OCI-LY7 (cell line): ENCODE measurements around the gene DLGAP1. TPM values are rescaled to one million over a fixed set of nuclear protein-coding genes. Genes with fewer than 3 reads are reported as not detected.

ENCODE experiments used
- BruUV-seq: library from RNA; stranded (reverse); fragments of 400-500 nt; replicated peaks from 2 replicates; lab custom pipeline; 2021; lab: Mats Ljungman, UMichigan
- CTCF ChIA-PET: fragments of 300-600 bp; sonication (Branson Sonifier 250); formaldehyde crosslinking; loops from one replicate; lab custom pipeline; 2022; ENCODE audit warnings: antibody characterized with exemption; ENCODE audit not compliant: unreplicated experiment; lab: Charles Lee
- POLR2A ChIA-PET: fragments of 300-600 bp; sonication (Branson Sonifier 250); formaldehyde crosslinking; loops from one replicate; lab custom pipeline; 2022; ENCODE audit warnings: antibody characterized with exemption; lab: Charles Lee
- DNase-seq: peaks from one replicate; pipeline ENCODE4 v3.0.0-alpha.2; 2015; ENCODE audit warnings: low spot score
- H2AFZ ChIP-seq: fragments of 200-600 bp; sonication (generic), shearing (Covaris generic); 2 replicates; pipeline ENCODE4 v1.6.1; 2014; ENCODE audit warnings: mild to moderate bottlenecking, antibody characterized with exemption, low read length, moderate library complexity
- H3K27ac ChIP-seq: fragments of 200-600 bp; sonication (generic); 2 replicates; pipeline ENCODE4 v1.5.1; 2014; ENCODE audit warnings: mixed run types, low read depth, mild to moderate bottlenecking, moderate library complexity, low read length, inconsistent platforms; ENCODE audit not compliant: poor library complexity, severe bottlenecking
- H3K36me3 ChIP-seq: fragments of 200-600 bp; sonication (generic); 2 replicates; pipeline ENCODE4 v1.6.1; 2014; ENCODE audit warnings: mild to moderate bottlenecking, antibody characterized with exemption, low read length, moderate library complexity, mixed read lengths; ENCODE audit not compliant: insufficient read depth
- H3K4me1 ChIP-seq: fragments of 200-600 bp; sonication (generic); 2 replicates; pipeline ENCODE4 v1.5.1; 2014; ENCODE audit warnings: mild to moderate bottlenecking, low read length; ENCODE audit not compliant: insufficient read depth, poor library complexity, severe bottlenecking
- H3K4me2 ChIP-seq: fragments of 200-600 bp; sonication (generic); 2 replicates; pipeline ENCODE4 v1.6.1; 2014; ENCODE audit warnings: mild to moderate bottlenecking, low read length
- H3K4me3 ChIP-seq: fragments of 200-600 bp; sonication (generic); 2 replicates; pipeline ENCODE4 v1.5.1; 2014; ENCODE audit warnings: mild to moderate bottlenecking, low read depth, low read length; ENCODE audit not compliant: poor library complexity, severe bottlenecking
- H3K79me2 ChIP-seq: fragments of 200-600 bp; sonication (generic); 2 replicates; pipeline ENCODE4 v1.6.1; 2016; ENCODE audit warnings: low read depth, mild to moderate bottlenecking, low read length, moderate library complexity, mixed read lengths; ENCODE audit not compliant: insufficient read depth
- H3K9me2 ChIP-seq: fragments of 200-600 bp; sonication (generic); 2 replicates; pipeline ENCODE4 v1.6.1; 2016; ENCODE audit warnings: mild to moderate bottlenecking, low read length, mixed read lengths; ENCODE audit not compliant: insufficient read depth
- H3K9me3 ChIP-seq: fragments of 200-600 bp; sonication (generic); 2 replicates; pipeline ENCODE4 v1.6.1; 2014; ENCODE audit warnings: mild to moderate bottlenecking, mixed run types, low read length, mixed read lengths
- H4K20me1 ChIP-seq: fragments of 200-600 bp; sonication (generic); 2 replicates; pipeline ENCODE4 v1.6.1; 2014; ENCODE audit warnings: mild to moderate bottlenecking, antibody characterized with exemption, low read length, moderate library complexity, mixed read lengths; ENCODE audit not compliant: insufficient read depth
- EZH2phosphoT487 ChIP-seq: fragments of 200-600 bp; sonication (generic); IDR thresholded peaks from 2 replicates; pipeline ENCODE4 v1.6.1; 2018; ENCODE audit warnings: low read depth, borderline replicate concordance, mild to moderate bottlenecking, mixed run types, antibody characterized with exemption, low read length, moderate library complexity, mixed read lengths
- intact Hi-C: fragments of 100-400 bp; cut with micrococcal nuclease; formaldehyde crosslinking; loops from one replicate; pipeline ENCODE4 v1.10.0; 2022; ENCODE audit not compliant: unreplicated experiment
- total RNA-seq, 2 experiments: library from RNA; depleted of rRNA in 1 of 2; stranded (reverse); fragments of >200 nt in 1 of 2; shearing (Covaris generic) in 1 of 2; gene quantifications; 2 replicates each; pipeline ENCODE4 v1.2.3, GENCODE V29; 2014 to 2022
- TF ChIP-seq, protein P1 (sequence below): fragments of 200-600 bp; sonication (generic); conservative IDR thresholded peaks from 2 replicates; pipeline ENCODE4 v1.5.1; 2014; ENCODE audit warnings: mild to moderate bottlenecking, antibody characterized with exemption, low read length, moderate library complexity, mixed read lengths

The DLGAP1 gene
- total RNA-seq, 2 experiments from 2014 or later, result 0.22 TPM; not detected in 1

DNA sequence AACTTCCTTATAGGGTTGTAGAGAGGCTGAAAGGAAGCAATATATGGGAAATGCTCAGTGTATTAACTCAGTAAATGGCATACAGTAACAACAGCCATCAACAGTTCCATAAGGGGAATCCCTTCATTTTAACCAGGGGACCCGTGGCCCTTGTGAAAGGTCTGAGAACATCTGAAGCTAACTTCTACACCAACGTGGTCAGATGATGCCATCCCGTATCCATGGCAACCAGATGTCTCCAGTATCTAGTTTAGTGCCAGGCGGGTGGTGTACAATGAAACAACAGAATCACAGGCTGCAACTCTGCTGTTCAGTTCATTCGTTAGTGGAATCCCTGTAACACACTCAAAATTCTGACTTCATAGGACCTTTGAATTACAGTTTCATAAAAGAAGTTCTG, 842.8 kb downstream of the DLGAP1 start:
- no peak for TF ChIP-seq EZH2phosphoT487
- TF ChIP-seq, protein P1, sequence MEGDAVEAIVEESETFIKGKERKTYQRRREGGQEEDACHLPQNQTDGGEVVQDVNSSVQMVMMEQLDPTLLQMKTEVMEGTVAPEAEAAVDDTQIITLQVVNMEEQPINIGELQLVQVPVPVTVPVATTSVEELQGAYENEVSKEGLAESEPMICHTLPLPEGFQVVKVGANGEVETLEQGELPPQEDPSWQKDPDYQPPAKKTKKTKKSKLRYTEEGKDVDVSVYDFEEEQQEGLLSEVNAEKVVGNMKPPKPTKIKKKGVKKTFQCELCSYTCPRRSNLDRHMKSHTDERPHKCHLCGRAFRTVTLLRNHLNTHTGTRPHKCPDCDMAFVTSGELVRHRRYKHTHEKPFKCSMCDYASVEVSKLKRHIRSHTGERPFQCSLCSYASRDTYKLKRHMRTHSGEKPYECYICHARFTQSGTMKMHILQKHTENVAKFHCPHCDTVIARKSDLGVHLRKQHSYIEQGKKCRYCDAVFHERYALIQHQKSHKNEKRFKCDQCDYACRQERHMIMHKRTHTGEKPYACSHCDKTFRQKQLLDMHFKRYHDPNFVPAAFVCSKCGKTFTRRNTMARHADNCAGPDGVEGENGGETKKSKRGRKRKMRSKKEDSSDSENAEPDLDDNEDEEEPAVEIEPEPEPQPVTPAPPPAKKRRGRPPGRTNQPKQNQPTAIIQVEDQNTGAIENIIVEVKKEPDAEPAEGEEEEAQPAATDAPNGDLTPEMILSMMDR, result no peak
- H4K20me1 ChIP-seq, result no peaks in the 10 kb centered on the region
- no peaks in the 10 kb centered on the region for H3K9me2 ChIP-seq
- no peak overlapping the region for H3K4me3 ChIP-seq
- no TSS peak for BruUV-seq
- peaks cover 14% of the 10 kb centered on the region for H3K4me1 ChIP-seq
- no peak overlapping the region for H3K27ac ChIP-seq
- no peaks in the 10 kb centered on the region for H3K9me3 ChIP-seq
- H3K36me3 ChIP-seq, result no peaks in the 10 kb centered on the region
- no peak for DNase-seq
- CTCF ChIA-PET, result no interaction called here
- POLR2A ChIA-PET, result interaction anchor here (0.8 to 1.3 kb wide), 2 partner anchors 9 kb away, joined by 3 to 4 read pairs; no protein-coding TSS in a partner anchor
- no peaks in the 10 kb centered on the region for H3K79me2 ChIP-seq
- intact Hi-C loops, result no loop called here
- H3K4me2 ChIP-seq, result no peak overlapping the region
- H2AFZ ChIP-seq, result no peak overlapping the region

DNA sequence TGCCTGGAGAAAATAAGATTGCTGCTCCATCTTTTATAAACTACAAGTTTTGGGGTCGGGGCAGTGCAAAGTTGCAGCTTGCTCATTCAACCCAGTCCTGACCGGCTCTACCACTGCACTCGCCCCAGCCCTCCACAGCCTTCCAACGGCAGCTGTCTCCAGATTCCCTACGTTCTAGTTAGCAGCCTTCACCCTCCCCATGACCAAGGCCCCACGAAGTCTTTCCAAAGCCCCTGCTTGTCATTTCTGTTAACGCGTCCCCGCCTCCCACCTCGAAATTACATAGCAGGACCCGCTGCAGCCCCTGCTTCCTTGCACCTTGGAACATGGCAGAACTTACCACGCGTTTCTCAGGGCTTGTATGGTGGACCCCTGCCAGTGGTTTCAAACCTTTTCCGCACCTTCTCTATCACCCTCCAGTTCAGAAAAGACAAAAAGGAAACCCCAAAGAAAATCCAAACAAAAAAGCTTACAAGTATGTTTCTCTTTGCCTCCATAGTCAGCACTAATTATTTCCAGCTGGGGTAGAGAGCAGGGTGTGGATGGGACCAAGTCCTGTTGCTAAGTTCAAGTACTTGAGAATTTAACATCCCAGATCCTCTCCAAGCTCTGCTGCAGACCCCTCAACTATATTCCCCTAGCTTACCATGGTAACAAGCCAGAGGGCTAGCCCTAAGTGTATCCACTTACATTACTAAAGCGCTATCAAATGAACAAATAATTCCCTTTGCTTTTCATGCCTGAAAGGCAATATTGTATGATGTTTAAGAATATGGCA, 843.6 kb downstream of the DLGAP1 start:
- no peaks in the 10 kb centered on the region for H3K9me2 ChIP-seq
- intact Hi-C loops, result no loop called here
- H3K27ac ChIP-seq, result no peak overlapping the region
- ChIA-PET POLR2A (interaction anchor here (0.8 to 1.3 kb wide), 3 partner anchors 8 to 314 kb away, joined by 3 to 4 read pairs (median 3); no protein-coding TSS in a partner anchor), CTCF (no interaction called here)
- BruUV-seq, result no TSS peak
- no peak for TF ChIP-seq EZH2phosphoT487
- TF ChIP-seq, protein P1, result no peak
- H3K79me2 ChIP-seq, result no peaks in the 10 kb centered on the region
- H3K36me3 ChIP-seq, result no peaks in the 10 kb centered on the region
- peaks cover 14% of the 10 kb centered on the region for H3K4me1 ChIP-seq
- H3K4me3 ChIP-seq, result no peak overlapping the region
- no peak overlapping the region for H2AFZ ChIP-seq
- H3K4me2 ChIP-seq, result no peak overlapping the region
- no peak for DNase-seq
- no peaks in the 10 kb centered on the region for H4K20me1 ChIP-seq
- no peaks in the 10 kb centered on the region for H3K9me3 ChIP-seq

DNA sequence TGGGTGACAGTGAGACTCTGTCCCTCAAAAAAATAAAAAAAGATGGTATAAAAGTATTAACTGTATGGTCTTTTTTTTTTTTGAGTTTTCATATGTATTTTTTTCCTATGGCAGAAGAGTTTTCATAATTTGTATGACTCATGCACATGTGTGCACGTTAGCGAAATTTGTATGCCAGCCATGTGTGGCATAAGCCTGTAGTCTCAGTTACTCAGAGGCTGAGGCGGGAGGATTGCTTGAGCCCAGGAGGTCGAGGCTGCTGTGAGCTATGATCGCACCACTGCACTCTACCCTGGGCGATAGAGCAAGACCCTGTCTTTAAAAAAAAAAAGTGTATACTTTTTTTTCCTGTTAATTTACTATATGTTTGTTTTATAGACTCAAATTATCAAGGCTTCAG, 844.3 kb downstream of the DLGAP1 start:
- intact Hi-C loops, result no loop called here
- POLR2A ChIA-PET, result interaction anchor here (0.6 to 1.3 kb wide), 4 partner anchors 7 to 313 kb away, joined by 3 to 4 read pairs (median 4); no protein-coding TSS in a partner anchor

More for the DNA sequence above, 844.3 kb downstream of the DLGAP1 start:
- no peaks in the 10 kb centered on the region for H3K9me2 ChIP-seq
- no peak overlapping the region for H2AFZ ChIP-seq
- CTCF ChIA-PET, result no interaction called here
- no peaks in the 10 kb centered on the region for H3K79me2 ChIP-seq
- H3K4me1 ChIP-seq, result peaks cover 16% of the 10 kb centered on the region
- no peak overlapping the region for H3K4me3 ChIP-seq
- H3K9me3 ChIP-seq, result no peaks in the 10 kb centered on the region
- H4K20me1 ChIP-seq, result no peaks in the 10 kb centered on the region
- no peak overlapping the region for H3K4me2 ChIP-seq
- BruUV-seq, result no TSS peak
- H3K27ac ChIP-seq, result no peak overlapping the region
- no peaks in the 10 kb centered on the region for H3K36me3 ChIP-seq
- no peak for DNase-seq
- TF ChIP-seq, protein P1, result no peak
- TF ChIP-seq EZH2phosphoT487, result no peak
